HUES48 (cell line): Measurements from ENCODE around the gene NPAS4.

Experiments used
- H3K27ac ChIP-seq: one replicate; pipeline ENCODE4 v1.7.0; 2013; ENCODE audit warnings: low read depth, low read length, inconsistent platforms
- H3K27me3 ChIP-seq: 2 replicates; pipeline ENCODE4 v1.6.1; 2013; ENCODE audit warnings: mild to moderate bottlenecking, low read length; ENCODE audit not compliant: control insufficient read depth, insufficient read depth
- H3K36me3 ChIP-seq: 2 replicates; pipeline ENCODE4 v1.6.1; 2013; ENCODE audit warnings: low read length; ENCODE audit not compliant: control insufficient read depth, insufficient read depth
- H3K4me1 ChIP-seq: 2 replicates; pipeline ENCODE4 v1.6.1; 2013; ENCODE audit warnings: mild to moderate bottlenecking, low read length; ENCODE audit not compliant: control insufficient read depth, insufficient read depth
- H3K4me3 ChIP-seq: 2 replicates; pipeline ENCODE4 v1.5.1; 2013; ENCODE audit warnings: mild to moderate bottlenecking, low read depth, low read length
- H3K9ac ChIP-seq: 2 replicates; pipeline ENCODE4 v1.6.1; 2013; ENCODE audit warnings: mild to moderate bottlenecking, low read depth, low read length, moderate library complexity
- H3K9me3 ChIP-seq: 2 replicates; pipeline ENCODE4 v1.6.1; 2013; ENCODE audit warnings: low read length; ENCODE audit not compliant: control insufficient read depth, insufficient read depth

The NPAS4 gene

DNA sequence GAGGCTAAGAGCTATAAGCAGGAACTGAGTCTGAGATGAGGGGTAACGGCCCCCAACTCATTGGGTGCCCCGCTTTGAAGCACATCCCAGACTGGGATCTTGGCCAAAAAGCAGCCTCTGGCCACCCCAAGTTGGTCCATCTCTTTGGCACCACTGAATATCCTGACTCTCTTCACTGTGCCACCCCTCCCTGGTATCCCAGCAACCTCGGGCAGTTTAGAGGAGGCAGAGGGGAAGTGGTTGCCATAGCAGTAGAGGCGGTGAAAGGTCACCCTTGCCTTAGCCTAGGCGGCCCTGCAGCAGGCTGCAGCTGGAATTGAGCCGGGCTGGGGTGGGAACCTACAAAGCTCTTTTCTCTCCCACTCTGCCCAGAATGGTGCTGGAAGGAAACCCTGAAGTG lies 46.9 kb downstream of the NPAS4 start:
- peaks cover 3% of the 10 kb centered on the region; the same call in 1 of the 2 replicates for H3K9me3 ChIP-seq
- peak overlapping the region; percentile 73; the same call in 1 of the 2 replicates for H3K4me3 ChIP-seq
- H3K9ac ChIP-seq: no peak overlapping the region
- peaks cover 10% of the 10 kb centered on the region for H3K36me3 ChIP-seq
- no peak overlapping the region for H3K27ac ChIP-seq
- no peaks in the 10 kb centered on the region for H3K27me3 ChIP-seq
- peaks cover 22% of the 10 kb centered on the region for H3K4me1 ChIP-seq

- Histone ChIP-seq H3K36me3 (peaks cover 19% of the 10 kb centered on the region), H3K27me3 (no peaks in the 10 kb centered on the region)
Measured at GRCh38 chr11:66468691-66469090, 47.9 kb downstream of the NPAS4 start.

GRCh38 chr11:66469441-66469840 lies 48.6 kb downstream of the NPAS4 start:
- H3K27ac ChIP-seq: no peak overlapping the region
- H3K36me3 ChIP-seq: peaks cover 26% of the 10 kb centered on the region
- H3K9ac ChIP-seq: no peak overlapping the region
- H3K9me3 ChIP-seq: no peaks in the 10 kb centered on the region
- H3K27me3 ChIP-seq: no peaks in the 10 kb centered on the region
- H3K4me1 ChIP-seq: peaks cover 22% of the 10 kb centered on the region
- H3K4me3 ChIP-seq: no peak overlapping the region

More at GRCh38 chr11:66468691-66469090, 47.9 kb downstream of the NPAS4 start:
- Histone ChIP-seq H3K4me3 (no peak overlapping the region), H3K9ac (no peak overlapping the region), H3K27ac (no peak overlapping the region), H3K4me1 (peaks cover 22% of the 10 kb centered on the region), H3K9me3 (no peaks in the 10 kb centered on the region)

DNA sequence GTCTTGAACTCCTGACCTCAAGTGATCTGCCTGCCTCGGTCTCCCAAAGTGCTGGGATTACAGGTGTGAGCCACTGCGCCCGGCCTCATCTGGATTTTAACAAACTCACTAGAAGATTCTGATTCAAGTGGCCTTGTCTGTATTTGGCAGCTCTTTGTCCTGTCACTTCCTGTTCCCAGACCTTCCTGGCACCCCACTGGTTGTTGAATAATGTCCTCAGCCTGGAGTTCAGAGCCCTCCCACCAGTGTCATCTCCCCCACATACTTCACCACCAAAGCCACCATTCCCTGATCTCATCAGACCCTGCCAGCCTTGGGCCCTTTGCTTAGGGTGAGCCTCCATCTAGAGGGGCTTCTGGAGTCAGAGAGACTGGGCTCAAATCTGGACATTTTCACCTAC lies 49.2 kb downstream of the NPAS4 start:
- H3K9me3 ChIP-seq: no peaks in the 10 kb centered on the region
- H3K4me3 ChIP-seq: no peak overlapping the region
- peaks cover 27% of the 10 kb centered on the region for H3K36me3 ChIP-seq
- no peaks in the 10 kb centered on the region for H3K27me3 ChIP-seq
- peaks cover 18% of the 10 kb centered on the region for H3K4me1 ChIP-seq
- H3K27ac ChIP-seq: peak overlapping the region; percentile 39
- H3K9ac ChIP-seq: no peak overlapping the region

GRCh38 chr11:66471142-66471541 lies 50.3 kb downstream of the NPAS4 start:
- no peaks in the 10 kb centered on the region for H3K27me3 ChIP-seq
- H3K4me3 ChIP-seq: no peak overlapping the region
- H3K9ac ChIP-seq: no peak overlapping the region
- H3K36me3 ChIP-seq: peaks cover 27% of the 10 kb centered on the region
- peaks cover 10% of the 10 kb centered on the region; the same call in 1 of the 2 replicates for H3K4me1 ChIP-seq
- H3K27ac ChIP-seq: no peak overlapping the region
- no peaks in the 10 kb centered on the region for H3K9me3 ChIP-seq

DNA sequence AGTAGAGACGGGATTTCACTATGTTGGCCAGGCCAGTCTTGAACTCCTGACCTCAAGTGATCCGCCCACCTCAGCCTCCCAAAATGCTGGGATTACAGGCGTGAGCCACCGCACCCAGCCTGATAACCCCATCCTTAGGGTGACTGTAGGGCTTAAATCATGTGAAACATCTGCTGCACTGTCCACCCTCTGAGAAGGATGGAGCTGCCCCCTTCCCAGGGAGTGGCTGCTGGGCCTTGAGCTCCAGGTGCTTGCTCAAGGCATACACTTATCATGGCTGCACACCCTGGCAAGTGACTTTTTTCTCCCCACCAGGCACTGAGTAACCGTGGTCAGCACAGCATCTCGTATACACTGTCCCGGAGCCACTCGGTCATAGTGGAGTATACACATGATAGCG lies 51.2 kb downstream of the NPAS4 start:
- Histone ChIP-seq H3K27me3 (no peaks in the 10 kb centered on the region), H3K4me3 (no peak overlapping the region), H3K9ac (no peak overlapping the region), H3K4me1 (peaks cover 10% of the 10 kb centered on the region; the same call in 1 of the 2 replicates), H3K27ac (no peak overlapping the region), H3K9me3 (no peaks in the 10 kb centered on the region), H3K36me3 (peaks cover 27% of the 10 kb centered on the region)

DNA sequence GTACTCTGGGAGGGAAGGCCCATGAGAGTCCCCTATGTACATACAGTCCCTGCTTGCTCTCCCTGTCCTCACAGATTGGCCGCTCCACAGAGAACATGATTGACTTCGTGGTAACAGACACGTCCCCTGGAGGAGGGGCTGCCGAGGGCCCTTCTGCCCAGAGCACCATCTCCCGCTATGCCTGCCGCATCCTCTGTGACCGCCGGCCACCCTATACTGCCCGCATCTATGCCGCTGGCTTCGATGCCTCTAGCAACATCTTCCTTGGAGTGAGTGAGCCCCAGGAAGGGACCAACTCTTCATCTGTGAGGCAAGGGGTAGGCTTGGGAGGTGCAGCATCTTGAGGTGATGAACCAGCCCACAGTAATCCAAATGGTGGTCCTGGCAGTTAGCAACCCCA lies 52.3 kb downstream of the NPAS4 start:
- no peak overlapping the region for H3K27ac ChIP-seq

DNA sequence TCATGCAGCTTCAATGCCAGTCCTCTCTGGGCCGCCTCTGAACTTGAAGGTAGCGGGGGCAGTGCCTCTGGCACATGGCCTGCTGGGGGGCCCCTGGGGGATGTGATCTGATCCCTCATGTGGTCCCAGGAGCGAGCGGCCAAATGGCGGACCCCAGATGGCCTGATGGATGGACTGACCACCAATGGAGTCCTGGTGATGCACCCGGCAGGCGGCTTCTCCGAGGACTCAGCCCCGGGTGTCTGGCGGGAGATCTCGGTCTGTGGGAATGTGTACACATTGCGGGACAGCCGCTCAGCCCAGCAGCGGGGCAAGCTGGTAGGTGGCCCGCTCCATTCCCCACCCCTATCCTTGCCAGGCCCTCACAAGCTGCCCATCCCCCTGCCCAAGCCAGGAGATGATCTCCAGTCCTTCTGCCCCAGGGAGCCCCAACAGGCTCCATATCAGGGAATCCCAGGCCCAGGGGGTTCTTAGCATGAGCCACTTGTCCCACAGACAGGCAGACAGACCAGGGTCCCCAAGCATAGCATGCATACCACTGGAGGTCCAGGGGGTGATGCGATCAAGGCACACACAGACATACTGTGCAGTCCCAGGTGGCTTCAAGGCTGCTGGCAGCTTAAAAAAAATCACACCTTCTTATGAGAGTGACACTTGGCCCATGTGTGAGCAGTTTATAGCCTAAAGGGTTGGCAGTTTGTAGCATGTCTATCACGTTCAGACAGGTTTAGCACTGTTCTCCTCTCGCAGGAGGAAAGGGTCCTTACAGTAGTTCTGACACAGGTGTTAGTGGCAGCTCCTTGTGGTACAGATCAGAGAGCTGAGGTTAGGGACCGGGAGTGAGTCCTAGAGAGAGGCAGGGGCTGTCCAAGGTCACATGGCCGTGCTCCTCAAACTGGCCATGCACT lies 53.0 kb downstream of the NPAS4 start:
- Histone ChIP-seq H3K9me3 (no peaks in the 10 kb centered on the region), H3K4me1 (peaks cover 6% of the 10 kb centered on the region; the same call in 1 of the 2 replicates), H3K36me3 (peaks cover 27% of the 10 kb centered on the region), H3K27me3 (no peaks in the 10 kb centered on the region), H3K4me3 (no peak overlapping the region), H3K9ac (no peak overlapping the region), H3K27ac (peak overlapping the region; percentile 22)

More for the DNA sequence above, 52.3 kb downstream of the NPAS4 start:
- Histone ChIP-seq H3K4me3 (no peak overlapping the region), H3K9me3 (no peaks in the 10 kb centered on the region), H3K27me3 (no peaks in the 10 kb centered on the region), H3K9ac (no peak overlapping the region), H3K36me3 (peaks cover 27% of the 10 kb centered on the region), H3K4me1 (peaks cover 6% of the 10 kb centered on the region; the same call in 1 of the 2 replicates)

GRCh38 chr11:66475349-66476172 lies 54.7 kb downstream of the NPAS4 start:
- Histone ChIP-seq H3K4me3 (no peak overlapping the region), H3K9me3 (no peaks in the 10 kb centered on the region), H3K36me3 (peaks cover 27% of the 10 kb centered on the region), H3K4me1 (no peaks in the 10 kb centered on the region), H3K27me3 (no peaks in the 10 kb centered on the region), H3K27ac (no peak overlapping the region), H3K9ac (no peak overlapping the region)
